ENCODE measurements around the gene CFI.

The CFI gene

GRCh38 chr4:109735566-109736365 lies 66.0 kb downstream of the CFI start:
- no peak for DNase-seq (ENCODE audit: insufficient read length, low spot score)
- FAIRE-seq: no peak

GRCh38 chr4:109733728-109734127 lies 68.1 kb downstream of the CFI start:
- FAIRE-seq: no peak

GRCh38 chr4:109730619-109731545 lies 70.9 kb downstream of the CFI start:
- no peak for DNase-seq (ENCODE audit: insufficient read length, low spot score)
- FAIRE-seq: no peak

More at GRCh38 chr4:109733728-109734127, 68.1 kb downstream of the CFI start:
- DNase-seq (ENCODE audit: insufficient read length, low spot score): no peak

GRCh38 chr4:109729718-109730618 lies 71.8 kb downstream of the CFI start, which contains the start of gene PLA2G12A:
Gene PLA2G12A (minus strand): TSS chr4:109730070. CDS start chr4:109729809, 261 bp downstream.
- FAIRE-seq: peak; percentile 52
- DNase-seq (ENCODE audit: insufficient read length, low spot score): peak; percentile 60

- FAIRE-seq (peak; percentile 57), DNase-seq (ENCODE audit: insufficient read length, low spot score) (peak; percentile 12)
Observed at GRCh38 chr4:109729117-109729717, 72.6 kb downstream of the CFI start.

- FAIRE-seq (no peak), DNase-seq (ENCODE audit: insufficient read length, low spot score) (no peak)
Observed at GRCh38 chr4:109728385-109728784, 73.4 kb downstream of the CFI start.

GRCh38 chr4:109723110-109723509 lies 78.7 kb downstream of the CFI start:
- FAIRE-seq: no peak
- no peak for DNase-seq (ENCODE audit: insufficient read length, low spot score)

- FAIRE-seq (peak; percentile 20), DNase-seq (ENCODE audit: insufficient read length, low spot score) (no peak)
Observed at GRCh38 chr4:109722357-109722756, 79.4 kb downstream of the CFI start.

GRCh38 chr4:109721033-109721432 lies 80.8 kb downstream of the CFI start:
- no peak for FAIRE-seq
- peak; percentile 45 for DNase-seq (ENCODE audit: insufficient read length, low spot score)

- DNase-seq (ENCODE audit: insufficient read length, low spot score): no peak
- no peak for FAIRE-seq
Observed at GRCh38 chr4:109719604-109720003, 82.2 kb downstream of the CFI start.

GRCh38 chr4:109718759-109719158 lies 83.0 kb downstream of the CFI start:
- FAIRE-seq (no peak), DNase-seq (ENCODE audit: insufficient read length, low spot score) (no peak)

GRCh38 chr4:109713500-109713899 lies 88.3 kb downstream of the CFI start:
- no peak for FAIRE-seq

GRCh38 chr4:109708990-109709389 lies 92.8 kb downstream of the CFI start:
- no peak for DNase-seq (ENCODE audit: insufficient read length, low spot score)
- FAIRE-seq: no peak

More at GRCh38 chr4:109713500-109713899, 88.3 kb downstream of the CFI start:
- DNase-seq (ENCODE audit: insufficient read length, low spot score): no peak

- no peak for FAIRE-seq
- DNase-seq (ENCODE audit: insufficient read length, low spot score): no peak
Observed at GRCh38 chr4:109708435-109708834, 93.4 kb downstream of the CFI start.

GRCh38 chr4:109703664-109704361 lies 98.0 kb downstream of the CFI start:
- FAIRE-seq (no peak), DNase-seq (ENCODE audit: insufficient read length, low spot score) (no peak)

- FAIRE-seq: no peak
- peak; percentile 67 for DNase-seq (ENCODE audit: insufficient read length, low spot score)
Observed at GRCh38 chr4:109702950-109703663, 98.7 kb downstream of the CFI start, which contains the start of gene CASP6. Gene CASP6 (minus strand): TSS chr4:109703445. CDS start chr4:109703395, 50 bp downstream.

GRCh38 chr4:109701566-109702410 lies 100.0 kb downstream of the CFI start:
- FAIRE-seq (no peak), DNase-seq (ENCODE audit: insufficient read length, low spot score) (no peak)

Measured in HTR-8/SVneo (cell line).